NCI-H2029 treated with DMSO at 0.1 percent for 48 hours (cell line): ENCODE data around the gene WTAP.
A peak's percentile ranks its signal among the peaks of the same experiment; 100 is the strongest.
"Not testable (repeated sequence)": the region's sequence is repeated elsewhere in the genome, so short reads cannot be mapped to it uniquely, and the experiment has no call there.

ENCODE experiments used
- DNase-seq: peaks from one replicate; lab custom pipeline; 2025; lab: John Stamatoyannopoulos, UW

The WTAP gene

DNA sequence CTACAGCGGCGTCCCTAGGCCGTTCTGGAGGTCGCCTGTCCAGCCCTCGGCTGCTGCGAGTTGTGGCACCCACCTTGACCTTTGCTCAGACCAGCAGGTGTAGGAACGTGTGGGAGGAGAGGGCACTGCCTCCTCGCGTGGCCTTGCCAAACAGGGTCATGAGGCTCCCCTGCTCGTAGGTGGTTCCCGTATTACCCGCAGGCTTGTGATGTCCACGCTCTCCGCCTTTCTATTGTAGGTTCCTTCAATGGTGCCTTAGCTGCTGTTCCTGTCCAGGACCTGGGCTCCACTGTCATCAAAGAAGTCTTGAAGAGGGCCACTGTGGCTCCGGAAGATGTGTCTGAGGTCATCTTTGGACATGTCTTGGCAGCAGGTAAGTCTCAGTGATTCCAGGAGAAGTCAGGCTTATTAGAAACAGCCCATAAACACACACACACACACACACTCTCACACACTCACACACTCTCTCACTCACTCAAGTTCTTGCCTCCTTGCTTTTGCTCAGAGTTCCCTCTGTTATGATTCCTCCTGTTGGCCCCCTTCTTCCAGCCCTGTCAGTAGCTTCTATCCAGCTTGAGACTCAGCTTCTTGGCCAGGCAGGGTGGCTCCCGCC is 35.5 kb downstream of the WTAP start:
- DNase-seq, result no peak

DNA sequence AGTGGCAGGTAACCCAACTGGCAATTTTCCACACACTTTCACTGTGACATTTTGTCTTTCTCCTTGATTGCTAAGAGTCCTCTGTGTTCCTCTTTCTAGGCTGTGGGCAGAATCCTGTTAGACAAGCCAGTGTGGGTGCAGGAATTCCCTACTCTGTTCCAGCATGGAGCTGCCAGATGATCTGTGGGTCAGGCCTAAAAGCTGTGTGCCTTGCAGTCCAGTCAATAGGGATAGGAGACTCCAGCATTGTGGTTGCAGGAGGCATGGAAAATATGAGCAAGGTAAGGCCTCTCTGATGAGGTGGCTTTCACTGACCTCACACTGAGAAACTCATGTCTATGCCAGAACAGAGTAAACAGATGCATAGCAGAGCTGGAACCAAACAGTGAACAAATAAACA is 39.6 kb downstream of the WTAP start:
- DNase-seq, result no peak

- DNase-seq, result no peak
Measured at GRCh38 chr6:159769470-159769869, 42.2 kb downstream of the WTAP start.

DNA sequence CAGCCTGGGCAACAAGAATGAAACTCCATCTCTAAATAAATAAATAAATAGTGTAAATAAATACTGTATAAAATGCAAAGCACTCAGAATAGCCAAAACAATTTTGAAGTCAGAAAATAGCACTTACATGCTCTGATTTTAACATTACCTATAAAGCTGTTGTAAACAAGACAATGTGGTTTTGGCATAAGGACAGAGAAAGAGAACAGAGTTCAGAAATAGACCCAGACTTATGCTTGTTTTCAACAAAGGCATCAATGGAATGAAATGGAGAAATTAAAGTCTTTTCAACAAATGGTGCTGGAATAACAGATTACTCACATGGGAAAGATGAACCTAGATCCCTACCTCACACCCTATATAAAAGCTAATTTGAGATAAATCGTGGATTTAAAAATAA is 44.9 kb downstream of the WTAP start:
- no peak for DNase-seq

GRCh38 chr6:159777240-159777904 is 50.1 kb downstream of the WTAP start:
- no peak for DNase-seq

DNA sequence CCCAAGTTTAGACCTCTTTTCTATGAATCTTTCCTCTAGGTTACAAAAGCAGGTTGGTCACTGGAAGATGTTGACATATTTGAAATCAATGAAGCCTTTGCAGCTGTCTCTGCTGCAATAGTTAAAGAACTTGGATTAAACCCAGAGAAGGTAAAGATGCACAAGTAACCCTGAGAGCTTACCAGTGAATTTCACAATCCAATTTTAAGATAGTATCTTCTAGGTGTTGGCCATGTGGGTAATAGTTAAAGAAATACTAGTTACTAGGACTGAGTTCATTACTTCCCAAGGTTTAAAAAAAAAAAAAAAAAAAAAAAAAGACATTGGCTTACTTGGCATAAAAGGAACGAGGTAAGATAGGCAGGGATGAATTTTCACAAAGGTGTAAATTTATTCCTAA is 50.8 kb downstream of the WTAP start:
- no peak for DNase-seq

GRCh38 chr6:159778542-159779103 is 51.3 kb downstream of the WTAP start:
- no peak for DNase-seq

GRCh38 chr6:159788276-159788675 is 61.0 kb downstream of the WTAP start:
- no peak for DNase-seq

GRCh38 chr6:159788753-159789376 is 61.6 kb downstream of the WTAP start:
- DNase-seq, result no peak

DNA sequence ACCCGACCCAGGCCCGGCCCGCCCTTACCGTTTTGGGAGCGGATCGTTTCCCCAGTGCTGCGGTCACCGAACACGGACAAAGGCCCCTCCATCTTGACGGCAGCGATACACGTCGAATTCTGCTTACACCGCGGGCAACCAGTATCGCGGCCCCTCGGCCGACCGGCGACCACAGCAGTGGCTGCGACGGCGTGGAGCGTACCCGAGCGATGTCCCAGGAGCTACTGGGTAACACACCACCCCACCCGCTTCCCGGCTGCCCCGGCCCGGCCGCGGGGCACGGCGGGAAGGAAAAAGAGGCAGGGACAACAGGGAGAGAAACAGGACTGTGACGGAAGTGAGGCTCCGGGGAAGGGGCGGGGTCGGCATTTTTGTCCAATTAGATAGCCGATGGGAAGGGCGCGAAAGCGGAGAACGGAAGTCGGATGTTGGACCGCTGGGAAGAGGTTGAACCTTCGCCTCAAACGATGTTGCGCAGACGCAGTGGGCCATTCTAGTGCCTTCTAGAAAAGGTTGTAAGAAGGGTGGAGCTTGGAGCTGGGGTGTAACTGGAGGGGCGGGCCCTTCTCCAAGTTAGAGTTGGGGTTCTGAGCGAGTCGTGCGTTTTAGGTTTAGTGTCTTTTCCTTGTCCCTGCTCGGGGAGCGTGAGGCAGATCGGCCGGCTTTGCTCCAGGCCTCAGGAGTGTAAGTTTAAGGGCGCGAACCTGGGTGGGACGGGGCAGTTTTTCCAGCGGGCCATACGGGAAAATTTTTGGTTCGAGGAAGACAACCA is 62.3 kb downstream of the WTAP start, which contains the start of gene TCP1:
Gene TCP1, minus strand, starts transcription at position 226 of the 772 bp plus-strand sequence. Its CDS starts 134 bp downstream, at position 92.
- DNase-seq, result peak; percentile 98

- DNase-seq, result peak; percentile 84
Measured at GRCh38 chr6:159790149-159790955, 63.0 kb downstream of the WTAP start, which contains the start of gene MRPL18. Gene MRPL18, plus strand, starts transcription at chr6:159790467. Its CDS starts 121 bp downstream, at chr6:159790588.

GRCh38 chr6:159790956-159791598 is 63.8 kb downstream of the WTAP start:
- DNase-seq, result no peak

DNA sequence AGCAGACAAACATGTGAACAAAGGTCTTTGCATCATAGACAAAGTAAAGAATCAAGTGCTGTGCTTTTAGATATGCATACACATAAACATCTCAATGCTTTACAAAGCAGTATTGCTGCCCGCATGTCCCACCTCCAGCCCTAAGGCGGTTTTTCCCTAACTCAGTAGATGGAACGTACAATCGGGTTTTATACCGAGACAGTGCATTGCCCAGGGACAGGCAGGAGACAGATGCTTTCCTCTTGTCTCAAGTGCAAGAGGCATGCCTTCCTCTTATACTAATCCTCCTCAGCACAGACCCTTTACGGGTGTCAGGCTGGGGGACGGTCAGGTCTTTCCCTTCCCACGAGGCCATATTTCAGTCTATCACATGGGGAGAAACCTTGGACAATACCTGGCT is 67.7 kb downstream of the WTAP start:
- not testable (repeated sequence) for DNase-seq

GRCh38 chr6:159797554-159797953 is 70.2 kb downstream of the WTAP start:
- no peak for DNase-seq

DNA sequence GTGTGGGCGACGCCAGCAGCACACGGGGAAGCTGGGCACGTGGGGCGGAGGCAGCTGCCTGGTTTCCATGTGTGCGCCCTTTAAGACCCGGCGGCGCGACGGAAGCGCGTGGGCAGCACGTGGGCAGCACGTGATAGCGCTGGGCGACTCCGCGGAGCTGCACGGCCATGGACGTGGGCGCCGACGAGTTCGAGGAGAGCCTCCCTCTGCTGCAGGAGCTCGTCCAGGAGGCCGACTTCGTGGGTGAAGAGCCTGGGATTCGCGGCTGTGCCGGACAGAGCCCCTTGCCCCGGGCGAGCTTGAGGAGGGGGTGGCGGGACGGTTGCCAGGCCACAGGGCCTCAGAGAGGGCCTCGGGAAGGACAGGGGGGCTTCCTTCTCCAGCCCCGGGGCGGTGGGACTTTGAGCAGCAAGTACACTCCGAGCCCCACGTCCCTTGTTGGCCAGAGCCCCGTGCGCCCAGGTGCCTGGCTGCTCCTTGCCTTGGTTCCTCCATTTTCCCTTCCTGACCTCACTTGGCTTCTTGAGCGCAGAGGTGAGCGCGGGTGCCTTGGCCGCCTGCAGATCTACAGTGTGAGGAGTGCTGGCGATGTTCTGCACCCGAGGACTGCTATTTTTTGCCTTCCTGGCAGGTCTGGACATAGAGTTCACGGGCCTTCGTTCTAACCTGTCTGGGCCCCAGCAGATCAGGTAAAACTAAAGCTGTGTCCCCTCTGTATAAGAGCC is 73.0 kb downstream of the WTAP start, which contains the start of gene PNLDC1:
Gene PNLDC1, plus strand, starts transcription at position 136 of the 725 bp plus-strand sequence. Its CDS starts 32 bp downstream, at position 168.
- DNase-seq, result no peak

DNA sequence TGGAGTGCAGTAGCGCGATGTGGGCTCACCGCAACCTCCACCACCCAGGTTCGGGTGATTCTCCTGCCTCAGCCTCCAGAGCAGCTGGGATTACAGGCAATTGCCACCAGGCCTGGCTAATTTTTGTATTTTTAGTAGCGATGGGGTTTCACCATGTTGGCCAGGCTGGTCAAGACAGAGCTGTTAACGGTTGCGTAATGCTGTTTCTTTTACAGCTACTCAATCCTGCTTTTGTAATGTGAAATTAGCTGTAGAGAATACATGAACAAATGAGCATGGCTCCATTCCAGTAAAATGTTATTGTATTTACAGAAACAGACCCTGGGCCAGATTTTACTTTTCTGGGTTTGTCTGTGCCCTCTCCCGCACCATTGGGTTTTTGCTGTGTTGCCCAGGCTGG is 74.6 kb downstream of the WTAP start:
- no peak for DNase-seq

DNA sequence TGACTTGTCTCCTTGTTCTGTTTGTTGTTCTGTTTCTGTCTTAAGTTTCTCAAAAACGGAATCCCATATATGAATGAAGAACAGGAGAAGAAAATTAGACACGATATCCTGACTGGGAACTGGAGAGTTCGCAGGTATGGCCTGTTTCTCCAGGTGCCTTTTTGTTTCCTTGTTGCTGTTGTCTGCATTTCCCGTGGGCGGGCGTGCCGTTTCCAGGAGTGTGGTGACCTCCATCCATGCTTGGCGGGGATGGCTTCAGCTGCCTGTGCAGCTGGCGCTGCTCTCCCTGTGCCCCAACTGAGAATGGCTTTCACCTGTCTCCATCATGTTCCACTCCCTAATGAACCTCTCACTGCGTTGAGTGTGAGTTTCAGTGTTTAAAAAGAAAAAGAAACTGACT is 77.2 kb downstream of the WTAP start:
- no peak for DNase-seq

DNA sequence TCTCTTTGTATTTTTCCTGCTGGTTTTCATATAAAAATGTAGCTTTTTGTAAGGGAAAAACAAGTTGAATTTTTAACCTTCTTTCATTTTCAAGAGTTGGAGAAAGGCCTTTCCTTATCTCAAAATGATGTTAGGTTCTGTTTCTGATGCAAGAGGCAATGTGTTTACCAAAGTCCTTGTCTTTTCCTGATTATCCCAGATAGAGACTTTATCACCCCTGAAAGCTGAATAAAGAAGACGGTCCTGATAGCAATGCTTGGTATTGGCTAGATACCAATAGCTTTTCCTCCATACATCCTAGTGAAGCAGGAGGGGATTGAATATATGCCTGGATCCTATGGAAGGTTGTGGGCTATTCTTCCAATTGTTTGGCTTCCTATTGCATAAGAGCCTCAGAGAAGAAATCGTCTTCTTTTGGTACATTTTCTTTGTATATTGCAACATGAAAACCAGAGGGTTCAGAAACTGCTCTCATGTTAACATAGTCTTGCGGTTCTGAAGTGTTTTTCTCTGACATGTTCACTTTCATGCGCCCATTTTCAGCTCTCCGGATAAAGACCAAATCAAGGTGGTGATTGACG is 78.2 kb downstream of the WTAP start:
- no peak for DNase-seq
